ENCODE measurements around the gene HMGXB3.
"Not testable (repeated sequence)": the region's sequence is repeated elsewhere in the genome, so short reads cannot be mapped to it uniquely, and the experiment has no call there.

Gene HMGXB3

DNA sequence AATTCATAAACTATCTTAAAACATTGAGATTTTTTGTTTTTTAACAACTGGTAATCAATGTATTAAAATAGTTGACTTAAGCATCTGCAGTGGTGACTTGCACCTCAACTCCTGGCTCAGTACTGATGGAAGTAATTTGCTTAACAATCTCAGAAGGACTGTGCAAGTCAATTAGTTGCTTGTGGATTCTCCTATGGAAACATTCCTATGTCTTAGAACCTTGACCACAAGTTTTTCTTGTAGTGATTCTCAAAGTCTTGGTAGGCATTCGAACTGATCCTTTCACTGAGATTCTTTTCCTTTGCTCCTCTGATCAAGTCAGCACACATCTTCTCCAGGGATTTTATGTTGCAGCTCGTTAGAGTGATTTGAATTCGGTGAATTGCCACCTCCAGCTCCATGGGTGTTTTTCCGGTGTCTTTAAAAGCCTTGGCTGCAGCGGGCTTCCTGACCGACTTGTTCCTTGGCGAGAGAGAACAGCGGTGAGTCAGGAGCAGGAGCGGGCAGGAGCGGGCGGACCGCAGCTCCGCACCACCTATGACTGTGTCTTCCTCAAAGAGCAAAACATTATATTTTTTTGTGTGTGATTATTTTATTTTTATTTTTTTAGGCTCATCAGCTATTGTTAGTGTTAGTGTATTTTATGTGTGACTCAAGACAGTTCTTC lies 21.1 kb downstream of the HMGXB3 start:
- DNase-seq (ENCODE audit: low read depth), result no peak

- no peak for DNase-seq (ENCODE audit: low read depth)
Measured at GRCh38 chr5:150022158-150022531, 21.6 kb downstream of the HMGXB3 start.

GRCh38 chr5:150022681-150023080 lies 22.1 kb downstream of the HMGXB3 start:
- no peak for DNase-seq (ENCODE audit: low read depth)

DNA sequence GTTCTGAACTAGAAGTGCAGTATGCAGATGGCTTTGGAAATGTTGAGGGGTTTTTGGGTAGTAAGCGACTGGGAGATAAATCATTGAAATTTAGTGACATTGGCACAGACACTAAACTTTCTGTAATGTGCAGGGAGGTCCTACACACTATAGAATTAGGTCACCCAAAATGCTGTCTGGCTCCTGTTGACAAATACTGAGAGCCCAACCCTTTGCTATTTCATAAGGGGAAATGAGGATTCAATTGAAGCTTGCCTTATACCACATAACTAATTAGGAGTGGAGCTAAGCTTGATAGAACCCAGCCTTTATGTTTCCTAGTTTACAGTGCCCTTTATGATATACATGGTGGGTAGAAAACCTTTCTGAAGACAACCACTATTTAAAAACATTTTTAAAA lies 22.6 kb downstream of the HMGXB3 start:
- no peak for DNase-seq (ENCODE audit: low read depth)

DNA sequence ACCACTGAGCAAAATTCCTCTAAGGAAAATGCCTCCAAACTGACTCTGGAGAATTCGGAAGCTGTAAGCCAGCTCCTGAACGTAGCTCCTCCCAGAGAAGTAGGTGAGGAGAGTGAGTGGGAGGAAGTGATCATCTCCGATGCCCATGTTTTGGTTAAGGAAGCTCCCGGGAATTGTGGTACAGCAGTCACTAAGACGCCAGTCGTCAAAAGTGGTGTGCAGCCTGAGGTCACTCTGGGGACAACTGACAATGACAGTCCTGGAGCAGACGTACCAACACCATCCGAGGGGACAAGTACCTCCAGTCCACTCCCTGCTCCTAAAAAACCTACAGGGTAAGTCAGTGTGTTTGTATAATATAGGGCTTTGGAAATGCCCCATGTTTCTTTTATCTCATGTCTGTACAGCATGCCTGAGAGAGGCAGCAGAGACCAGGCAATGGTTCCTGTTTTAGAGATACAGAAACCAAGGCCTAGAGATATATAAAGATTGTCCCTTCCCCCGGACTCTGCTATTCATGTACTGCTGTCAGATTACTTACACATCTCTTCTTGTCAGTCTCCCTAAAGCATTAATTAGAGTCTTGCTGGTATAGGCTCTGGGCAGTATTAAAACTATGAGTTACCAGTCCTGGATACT lies 23.9 kb downstream of the HMGXB3 start:
- DNase-seq (ENCODE audit: low read depth), result no peak

DNA sequence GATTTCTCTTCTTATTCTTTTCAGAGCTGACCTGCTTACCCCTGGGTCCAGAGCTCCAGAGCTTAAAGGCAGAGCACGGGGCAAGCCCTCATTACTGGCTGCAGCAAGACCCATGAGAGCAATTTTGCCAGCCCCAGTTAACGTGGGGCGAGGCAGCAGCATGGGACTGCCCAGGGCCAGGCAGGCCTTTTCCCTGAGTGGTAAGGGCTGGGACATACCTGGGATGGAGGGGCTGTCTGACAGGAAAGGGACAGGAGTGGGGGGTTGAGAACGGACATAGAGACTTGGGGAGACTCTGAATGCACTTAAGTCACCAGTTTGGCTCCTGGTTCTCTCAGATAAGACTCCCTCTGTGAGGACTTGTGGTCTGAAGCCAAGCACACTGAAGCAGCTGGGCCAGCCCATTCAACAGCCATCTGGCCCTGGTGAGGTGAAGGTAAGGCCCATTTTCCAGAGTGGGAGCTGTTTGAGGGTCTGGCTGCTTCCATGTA lies 26.2 kb downstream of the HMGXB3 start:
- DNase-seq (ENCODE audit: low read depth), result no peak

DNA sequence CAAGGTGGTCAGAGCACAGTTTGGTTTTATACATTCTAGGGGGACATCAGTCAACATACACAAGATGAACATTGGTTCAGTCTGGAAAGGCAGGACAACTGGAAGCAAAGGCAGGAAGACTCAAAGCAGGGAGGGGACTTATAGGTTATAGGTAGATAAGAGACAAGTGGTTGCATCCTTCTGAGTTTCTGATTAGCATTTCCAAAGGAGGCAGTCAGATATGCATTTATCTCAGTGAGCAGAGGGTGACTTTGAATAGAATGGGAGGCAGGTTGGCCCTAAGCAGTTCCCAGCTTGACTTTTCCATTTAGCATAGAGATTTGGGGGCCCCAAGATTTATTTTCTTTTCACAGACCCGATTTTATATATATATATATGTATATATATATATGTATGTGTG lies 27.5 kb downstream of the HMGXB3 start:
- not testable (repeated sequence) for DNase-seq (ENCODE audit: low read depth)

- DNase-seq (ENCODE audit: low read depth), result no peak
Measured at GRCh38 chr5:150033334-150033733, 32.8 kb downstream of the HMGXB3 start.

DNA sequence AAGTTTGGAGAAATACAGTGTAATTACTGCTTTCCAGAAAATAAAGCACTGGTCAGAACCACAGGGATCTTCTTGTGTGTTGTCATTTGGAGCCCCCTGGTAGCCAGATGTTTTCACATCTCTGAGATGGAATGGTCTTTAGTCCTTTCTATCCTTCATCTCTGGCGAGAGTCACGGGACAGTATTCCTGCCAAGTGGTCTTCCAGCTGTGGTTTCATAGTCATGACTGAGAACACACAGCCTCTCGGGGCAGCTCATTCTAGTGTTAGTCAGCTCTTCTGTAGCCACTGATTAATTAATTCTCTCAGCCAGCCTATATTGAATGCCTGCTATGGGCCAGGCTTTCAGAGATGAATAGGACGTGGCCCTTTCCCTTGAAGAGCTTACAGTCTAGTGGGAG lies 34.1 kb downstream of the HMGXB3 start:
- no peak for DNase-seq (ENCODE audit: low read depth)

DNA sequence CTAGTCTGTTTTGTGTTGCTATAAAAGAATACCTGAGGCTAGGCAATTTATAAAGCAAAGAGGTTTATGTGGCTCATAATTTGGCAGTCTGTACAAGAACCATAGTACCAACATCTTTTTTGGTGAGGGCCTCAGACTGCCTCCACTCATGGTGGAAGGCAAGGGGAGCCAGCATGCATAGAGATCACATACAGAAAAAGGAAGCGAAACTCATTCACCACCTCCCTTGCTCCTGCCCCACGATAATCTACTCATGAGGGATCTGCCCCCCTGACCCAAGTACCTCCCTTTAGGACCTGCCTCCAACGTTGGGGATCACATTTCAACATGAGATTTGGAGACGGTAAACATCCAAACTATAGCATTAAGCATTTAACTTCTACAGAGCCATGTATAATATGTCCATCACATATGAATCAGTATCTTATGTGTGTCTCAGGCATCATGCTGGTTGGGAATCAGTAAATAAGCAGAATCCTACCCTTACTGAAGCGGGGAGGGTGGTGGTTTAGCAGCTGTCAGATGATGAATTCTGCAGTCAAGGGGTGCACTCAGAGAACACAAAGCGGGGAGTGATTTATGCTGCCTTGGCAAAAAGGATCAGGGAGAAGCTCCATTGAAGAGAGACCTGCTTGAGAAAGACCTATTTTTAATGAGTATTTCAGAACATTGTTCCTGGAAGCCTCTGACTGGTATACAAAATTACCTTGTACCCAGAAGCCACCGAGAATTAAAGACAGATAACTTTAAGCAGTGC lies 34.8 kb downstream of the HMGXB3 start:
- DNase-seq (ENCODE audit: low read depth), result no peak

- no peak for DNase-seq (ENCODE audit: low read depth)
Measured at GRCh38 chr5:150036513-150036912, 36.0 kb downstream of the HMGXB3 start.

DNA sequence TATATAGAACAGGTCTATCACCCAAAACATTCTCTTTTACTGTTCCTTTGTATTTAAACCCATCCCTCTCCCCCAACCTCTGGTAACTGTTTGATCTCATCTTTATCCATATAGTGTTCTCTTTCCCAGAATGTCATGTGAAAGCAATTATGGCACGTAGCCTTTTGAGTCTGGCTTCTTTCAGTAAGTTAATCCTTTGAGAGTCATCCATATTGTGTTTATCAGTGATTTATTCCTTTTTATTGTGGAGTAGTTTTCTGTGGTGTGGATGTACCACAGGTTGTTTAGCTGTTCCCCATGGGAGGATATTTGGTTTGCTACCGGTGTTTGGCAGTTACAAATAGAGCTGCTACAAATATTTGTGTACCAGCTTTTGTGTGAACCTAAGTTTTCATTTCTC lies 38.0 kb downstream of the HMGXB3 start:
- no peak for DNase-seq (ENCODE audit: low read depth)

- no peak for DNase-seq (ENCODE audit: low read depth)
Measured at GRCh38 chr5:150042459-150042858, 41.9 kb downstream of the HMGXB3 start.

DNA sequence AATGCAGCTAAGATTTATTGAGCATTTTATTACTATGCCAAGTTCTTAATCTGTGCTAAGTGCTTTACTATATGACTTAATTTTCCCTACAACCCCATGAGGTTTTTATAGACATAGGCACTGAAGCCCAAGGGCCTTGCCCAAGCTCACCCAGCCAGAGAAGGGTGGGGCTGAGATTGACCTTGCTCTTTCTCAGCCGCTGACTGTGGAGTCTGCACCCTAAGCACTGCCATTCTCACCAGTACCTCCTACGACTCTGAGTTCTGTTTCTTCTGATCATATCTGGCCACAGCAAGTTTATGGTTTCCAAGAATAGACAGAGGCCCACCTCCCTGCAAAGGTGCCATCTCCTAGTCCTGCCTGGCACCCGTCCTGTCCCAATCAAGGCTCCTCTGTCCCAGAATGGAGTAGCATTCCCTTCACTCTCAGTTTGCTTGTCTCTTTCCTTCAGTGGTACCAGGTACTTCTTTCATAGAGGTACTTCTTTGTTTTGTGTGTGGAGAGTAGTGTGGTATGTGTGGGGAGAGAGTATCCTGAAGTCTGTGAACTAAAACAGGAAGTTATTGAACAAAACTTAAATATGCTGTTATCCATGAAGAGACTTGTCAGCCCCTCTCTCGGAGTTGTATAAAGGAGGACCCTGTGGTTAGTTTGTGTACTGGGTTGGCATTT lies 43.3 kb downstream of the HMGXB3 start:
- no peak for DNase-seq (ENCODE audit: low read depth)

- DNase-seq (ENCODE audit: low read depth), result no peak
Measured at GRCh38 chr5:150044329-150044681, 43.8 kb downstream of the HMGXB3 start.

GRCh38 chr5:150044712-150045111 lies 44.2 kb downstream of the HMGXB3 start:
- no peak for DNase-seq (ENCODE audit: low read depth)

DNA sequence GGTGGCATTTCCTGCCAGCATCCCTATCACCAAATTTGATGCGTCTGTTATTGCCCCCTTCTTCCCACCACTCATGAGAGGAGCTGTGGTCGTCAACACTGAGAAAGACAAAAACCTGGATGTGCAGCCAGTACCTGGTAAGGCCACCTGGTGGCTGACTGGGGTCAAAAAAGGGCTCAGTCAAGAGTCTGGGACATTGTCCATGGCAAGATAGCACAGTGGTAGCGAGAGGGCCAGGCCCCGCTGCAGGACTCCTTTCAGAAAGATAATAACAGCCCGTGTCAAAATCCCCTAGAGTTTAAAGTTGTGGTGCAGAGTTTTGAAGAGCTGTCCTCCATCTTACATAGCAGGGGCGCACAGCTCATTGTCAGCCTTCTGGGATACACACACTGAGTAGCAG lies 45.0 kb downstream of the HMGXB3 start:
- DNase-seq (ENCODE audit: low read depth), result no peak

DNA sequence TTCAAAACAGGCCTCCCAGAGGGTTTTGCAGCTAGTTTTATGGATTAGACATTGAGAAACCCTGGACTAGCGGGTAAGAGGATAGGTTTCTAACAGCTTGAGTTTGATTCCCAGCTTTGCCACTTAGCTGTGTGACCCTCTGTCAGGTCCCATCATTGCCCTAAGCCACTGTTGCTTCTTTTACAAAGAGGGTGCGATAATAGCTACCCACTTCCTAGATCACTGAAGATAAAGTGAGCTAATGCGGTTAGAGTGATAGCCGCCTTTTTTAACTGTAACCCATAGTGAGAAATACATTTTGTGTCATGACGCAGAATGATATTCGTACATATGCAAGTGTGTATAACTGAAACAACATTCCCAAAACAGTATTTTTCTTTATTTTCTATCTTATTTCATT lies 45.5 kb downstream of the HMGXB3 start:
- no peak for DNase-seq (ENCODE audit: low read depth)

DNA sequence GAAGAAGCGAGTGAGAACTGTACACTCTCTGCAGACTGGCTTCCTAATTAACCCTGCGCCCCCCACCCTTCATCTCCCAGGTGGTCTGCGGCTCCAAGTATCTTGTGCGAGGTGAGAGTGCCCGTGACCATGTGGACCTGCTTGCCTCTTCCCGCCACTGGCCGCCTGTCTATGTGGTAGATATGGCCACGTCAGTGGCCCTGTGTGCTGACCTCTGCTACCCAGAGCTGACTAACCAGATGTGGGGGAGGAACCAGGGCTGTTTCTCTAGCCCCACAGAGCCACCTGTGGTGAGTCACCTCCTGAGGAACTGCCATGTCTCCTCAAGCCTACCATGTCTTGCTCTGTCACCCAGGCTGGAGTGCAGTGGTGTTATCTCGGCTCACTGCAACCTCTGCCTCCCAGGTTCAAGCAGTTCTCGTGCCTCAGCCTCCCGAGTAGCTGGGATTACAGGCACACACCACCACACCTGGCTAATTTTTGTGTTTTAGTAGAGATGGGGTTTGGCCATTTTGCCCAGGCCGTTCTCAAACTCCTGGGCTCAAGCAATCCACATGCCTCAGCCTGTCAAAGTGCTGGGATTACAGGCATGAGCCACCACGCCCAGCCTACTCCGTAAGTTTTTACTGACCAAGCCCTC lies 49.8 kb downstream of the HMGXB3 start:
- not testable (repeated sequence) for DNase-seq (ENCODE audit: low read depth)

DNA sequence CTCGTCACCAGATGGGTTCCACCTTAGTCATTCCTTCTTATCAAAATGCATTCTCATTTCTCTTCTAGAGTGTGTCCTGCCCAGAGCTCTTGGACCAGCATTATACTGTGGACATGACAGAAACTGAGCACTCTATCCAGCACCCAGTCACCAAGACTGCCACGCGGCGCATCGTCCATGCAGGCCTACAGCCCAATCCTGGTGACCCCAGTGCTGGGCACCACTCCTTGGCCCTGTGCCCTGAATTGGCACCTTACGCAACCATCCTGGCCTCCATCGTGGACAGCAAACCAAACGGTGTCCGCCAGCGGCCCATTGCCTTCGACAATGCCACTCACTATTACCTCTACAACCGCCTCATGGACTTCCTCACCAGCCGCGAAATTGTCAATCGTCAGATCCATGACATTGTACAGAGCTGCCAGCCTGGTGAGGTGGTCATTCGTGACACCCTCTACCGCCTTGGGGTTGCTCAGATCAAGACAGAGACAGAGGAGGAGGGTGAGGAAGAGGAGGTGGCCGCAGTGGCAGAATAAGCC lies 51.2 kb downstream of the HMGXB3 start:
- DNase-seq (ENCODE audit: low read depth), result no peak

DNA sequence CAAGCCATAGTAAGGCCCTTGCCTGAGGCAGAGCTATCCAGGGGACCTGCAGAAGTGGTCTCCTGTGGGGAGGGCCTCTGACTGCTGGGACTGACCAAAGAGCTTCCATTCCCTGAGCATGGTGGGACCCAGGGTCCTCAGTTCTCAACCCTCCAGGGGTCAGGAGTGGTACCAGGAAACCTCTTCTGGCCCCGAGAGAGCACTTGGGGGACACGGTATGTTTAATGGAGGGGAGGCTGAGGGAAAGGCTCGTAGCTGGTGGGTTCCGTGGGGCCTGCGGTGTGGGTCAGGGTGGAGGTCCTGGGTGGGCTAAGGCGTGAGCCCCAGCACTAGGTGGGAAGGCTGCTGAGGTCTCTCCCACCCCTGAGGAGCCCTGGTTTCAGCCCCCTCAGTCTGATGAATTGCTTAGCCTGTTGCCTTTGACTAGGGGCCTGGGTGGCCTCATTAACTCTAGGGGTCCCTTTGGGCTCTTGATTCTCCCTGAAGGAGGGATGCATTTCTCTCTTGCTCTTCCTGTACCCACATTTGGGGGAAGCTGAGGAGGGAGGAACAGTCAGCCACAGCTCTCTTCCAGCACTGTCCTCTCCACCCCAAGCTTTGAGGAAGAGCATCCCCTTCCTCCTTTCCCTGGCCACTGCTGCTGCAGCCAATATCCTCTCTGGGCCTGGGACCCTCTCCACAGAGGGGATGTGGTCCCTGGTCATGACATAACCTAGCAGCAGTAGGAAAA lies 51.9 kb downstream of the HMGXB3 start:
- DNase-seq (ENCODE audit: low read depth), result no peak
